ENCODE data around the gene REV1.

REV1 gene

DNA sequence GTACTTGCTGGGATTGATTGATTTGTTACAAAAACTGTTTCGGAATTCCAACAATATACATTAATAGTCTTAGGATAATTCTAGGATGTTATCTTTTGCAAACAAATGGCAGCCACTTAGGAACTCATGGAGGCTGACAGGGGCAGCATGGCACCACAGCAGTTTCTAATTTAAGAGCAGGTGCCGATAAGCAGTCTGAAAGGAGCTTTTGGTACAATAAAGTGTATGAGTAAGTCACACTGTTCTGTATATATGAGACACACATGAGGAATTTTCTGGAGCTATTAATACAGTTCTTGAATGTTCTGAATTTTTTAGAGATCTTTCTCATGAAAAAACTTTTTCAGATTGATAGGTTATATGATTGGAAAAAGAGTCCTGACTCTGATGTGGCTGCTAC lies 100.4 kb downstream of the REV1 start (continued):
- TF ChIP-seq, protein P1, sequence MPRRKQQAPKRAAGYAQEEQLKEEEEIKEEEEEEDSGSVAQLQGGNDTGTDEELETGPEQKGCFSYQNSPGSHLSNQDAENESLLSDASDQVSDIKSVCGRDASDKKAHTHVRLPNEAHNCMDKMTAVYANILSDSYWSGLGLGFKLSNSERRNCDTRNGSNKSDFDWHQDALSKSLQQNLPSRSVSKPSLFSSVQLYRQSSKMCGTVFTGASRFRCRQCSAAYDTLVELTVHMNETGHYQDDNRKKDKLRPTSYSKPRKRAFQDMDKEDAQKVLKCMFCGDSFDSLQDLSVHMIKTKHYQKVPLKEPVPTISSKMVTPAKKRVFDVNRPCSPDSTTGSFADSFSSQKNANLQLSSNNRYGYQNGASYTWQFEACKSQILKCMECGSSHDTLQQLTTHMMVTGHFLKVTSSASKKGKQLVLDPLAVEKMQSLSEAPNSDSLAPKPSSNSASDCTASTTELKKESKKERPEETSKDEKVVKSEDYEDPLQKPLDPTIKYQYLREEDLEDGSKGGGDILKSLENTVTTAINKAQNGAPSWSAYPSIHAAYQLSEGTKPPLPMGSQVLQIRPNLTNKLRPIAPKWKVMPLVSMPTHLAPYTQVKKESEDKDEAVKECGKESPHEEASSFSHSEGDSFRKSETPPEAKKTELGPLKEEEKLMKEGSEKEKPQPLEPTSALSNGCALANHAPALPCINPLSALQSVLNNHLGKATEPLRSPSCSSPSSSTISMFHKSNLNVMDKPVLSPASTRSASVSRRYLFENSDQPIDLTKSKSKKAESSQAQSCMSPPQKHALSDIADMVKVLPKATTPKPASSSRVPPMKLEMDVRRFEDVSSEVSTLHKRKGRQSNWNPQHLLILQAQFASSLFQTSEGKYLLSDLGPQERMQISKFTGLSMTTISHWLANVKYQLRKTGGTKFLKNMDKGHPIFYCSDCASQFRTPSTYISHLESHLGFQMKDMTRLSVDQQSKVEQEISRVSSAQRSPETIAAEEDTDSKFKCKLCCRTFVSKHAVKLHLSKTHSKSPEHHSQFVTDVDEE (CRISPR knock-in tag; IDR thresholded peaks at IDR 0.05), result no peak

- no peak for ATAC-seq
- TF ChIP-seq ZNF70 (CRISPR knock-in tag; IDR thresholded peaks at IDR 0.05) (no peak), ESRRG (CRISPR knock-in tag; IDR thresholded peaks at IDR 0.05) (no peak), ZFP3 (CRISPR knock-in tag; IDR thresholded peaks at IDR 0.05) (no peak), TCF4 (CRISPR knock-in tag; IDR thresholded peaks at IDR 0.05; ENCODE audit: borderline replicate concordance) (no peak), ZC3H10 (CRISPR knock-in tag; IDR thresholded peaks at IDR 0.05) (no peak), CSDC2 (CRISPR knock-in tag; IDR thresholded peaks at IDR 0.05) (no peak), TOX (CRISPR knock-in tag; IDR thresholded peaks at IDR 0.05; ENCODE audit: borderline replicate concordance) (no peak), ZNF565 (CRISPR knock-in tag; conservative IDR thresholded peaks at IDR 0.05; ENCODE audit: low read depth) (no peak), RARB (CRISPR knock-in tag; IDR thresholded peaks at IDR 0.05) (no peak), PPARA (CRISPR knock-in tag; IDR thresholded peaks at IDR 0.05; ENCODE audit: borderline replicate concordance) (no peak), ZFP30 (CRISPR knock-in tag; IDR thresholded peaks at IDR 0.05) (no peak), GLIS3 (CRISPR knock-in tag; IDR thresholded peaks at IDR 0.05) (no peak), ARNTL (CRISPR knock-in tag; IDR thresholded peaks at IDR 0.05; ENCODE audit: borderline replicate concordance, low read depth) (no peak), CREB5 (CRISPR knock-in tag; IDR thresholded peaks at IDR 0.05; ENCODE audit: low read depth) (no peak)
- TF ChIP-seq, protein P2, sequence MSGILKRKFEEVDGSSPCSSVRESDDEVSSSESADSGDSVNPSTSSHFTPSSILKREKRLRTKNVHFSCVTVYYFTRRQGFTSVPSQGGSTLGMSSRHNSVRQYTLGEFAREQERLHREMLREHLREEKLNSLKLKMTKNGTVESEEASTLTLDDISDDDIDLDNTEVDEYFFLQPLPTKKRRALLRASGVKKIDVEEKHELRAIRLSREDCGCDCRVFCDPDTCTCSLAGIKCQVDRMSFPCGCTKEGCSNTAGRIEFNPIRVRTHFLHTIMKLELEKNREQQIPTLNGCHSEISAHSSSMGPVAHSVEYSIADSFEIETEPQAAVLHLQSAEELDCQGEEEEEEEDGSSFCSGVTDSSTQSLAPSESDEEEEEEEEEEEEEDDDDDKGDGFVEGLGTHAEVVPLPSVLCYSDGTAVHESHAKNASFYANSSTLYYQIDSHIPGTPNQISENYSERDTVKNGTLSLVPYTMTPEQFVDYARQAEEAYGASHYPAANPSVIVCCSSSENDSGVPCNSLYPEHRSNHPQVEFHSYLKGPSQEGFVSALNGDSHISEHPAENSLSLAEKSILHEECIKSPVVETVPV (CRISPR knock-in tag; IDR thresholded peaks at IDR 0.05), result no peak
- TF ChIP-seq, protein P1 (CRISPR knock-in tag; IDR thresholded peaks at IDR 0.05), result no peak
- TF ChIP-seq, protein P3, sequence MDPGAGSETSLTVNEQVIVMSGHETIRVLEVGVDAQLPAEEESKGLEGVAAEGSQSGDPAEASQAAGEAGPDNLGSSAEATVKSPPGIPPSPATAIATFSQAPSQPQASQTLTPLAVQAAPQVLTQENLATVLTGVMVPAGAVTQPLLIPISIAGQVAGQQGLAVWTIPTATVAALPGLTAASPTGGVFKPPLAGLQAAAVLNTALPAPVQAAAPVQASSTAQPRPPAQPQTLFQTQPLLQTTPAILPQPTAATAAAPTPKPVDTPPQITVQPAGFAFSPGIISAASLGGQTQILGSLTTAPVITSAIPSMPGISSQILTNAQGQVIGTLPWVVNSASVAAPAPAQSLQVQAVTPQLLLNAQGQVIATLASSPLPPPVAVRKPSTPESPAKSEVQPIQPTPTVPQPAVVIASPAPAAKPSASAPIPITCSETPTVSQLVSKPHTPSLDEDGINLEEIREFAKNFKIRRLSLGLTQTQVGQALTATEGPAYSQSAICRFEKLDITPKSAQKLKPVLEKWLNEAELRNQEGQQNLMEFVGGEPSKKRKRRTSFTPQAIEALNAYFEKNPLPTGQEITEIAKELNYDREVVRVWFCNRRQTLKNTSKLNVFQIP (CRISPR knock-in tag; IDR thresholded peaks at IDR 0.05; ENCODE audit: borderline replicate concordance, low read depth), result no peak
Observed at GRCh38 chr2:99388892-99389291, 100.9 kb downstream of the REV1 start.

- ATAC-seq, result no peak
- TF ChIP-seq CSDC2 (CRISPR knock-in tag; IDR thresholded peaks at IDR 0.05), result no peak
- TF ChIP-seq, protein P3 (CRISPR knock-in tag; IDR thresholded peaks at IDR 0.05; ENCODE audit: borderline replicate concordance, low read depth), result no peak
- TF ChIP-seq, protein P2 (CRISPR knock-in tag; IDR thresholded peaks at IDR 0.05), result no peak
- TF ChIP-seq ZFP30 (CRISPR knock-in tag; IDR thresholded peaks at IDR 0.05), result no peak
- TF ChIP-seq ISL1 (CRISPR knock-in tag; IDR thresholded peaks at IDR 0.05), result no peak
- TF ChIP-seq, protein P4, sequence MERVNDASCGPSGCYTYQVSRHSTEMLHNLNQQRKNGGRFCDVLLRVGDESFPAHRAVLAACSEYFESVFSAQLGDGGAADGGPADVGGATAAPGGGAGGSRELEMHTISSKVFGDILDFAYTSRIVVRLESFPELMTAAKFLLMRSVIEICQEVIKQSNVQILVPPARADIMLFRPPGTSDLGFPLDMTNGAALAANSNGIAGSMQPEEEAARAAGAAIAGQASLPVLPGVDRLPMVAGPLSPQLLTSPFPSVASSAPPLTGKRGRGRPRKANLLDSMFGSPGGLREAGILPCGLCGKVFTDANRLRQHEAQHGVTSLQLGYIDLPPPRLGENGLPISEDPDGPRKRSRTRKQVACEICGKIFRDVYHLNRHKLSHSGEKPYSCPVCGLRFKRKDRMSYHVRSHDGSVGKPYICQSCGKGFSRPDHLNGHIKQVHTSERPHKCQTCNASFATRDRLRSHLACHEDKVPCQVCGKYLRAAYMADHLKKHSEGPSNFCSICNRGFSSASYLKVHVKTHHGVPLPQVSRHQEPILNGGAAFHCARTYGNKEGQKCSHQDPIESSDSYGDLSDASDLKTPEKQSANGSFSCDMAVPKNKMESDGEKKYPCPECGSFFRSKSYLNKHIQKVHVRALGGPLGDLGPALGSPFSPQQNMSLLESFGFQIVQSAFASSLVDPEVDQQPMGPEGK (CRISPR knock-in tag; IDR thresholded peaks at IDR 0.05; ENCODE audit: borderline replicate concordance), result no peak
- TF ChIP-seq, protein P1 (CRISPR knock-in tag; IDR thresholded peaks at IDR 0.05), result no peak
Observed at GRCh38 chr2:99386011-99386410, 103.8 kb downstream of the REV1 start.
